CD4-positive, alpha-beta memory T cell (primary cell): ENCODE data around the gene UQCRC2. TPM values are rescaled to one million over a fixed set of nuclear protein-coding genes. Genes with fewer than 3 reads are reported as not detected.
"Not testable (repeated sequence)": the region's sequence is repeated elsewhere in the genome, so short reads cannot be mapped to it uniquely, and the experiment has no call there.

ENCODE experiments used
- CTCF ChIA-PET: fragments of 350-600 bp; sonication (Branson Sonifier 250); formaldehyde crosslinking; loops from one replicate; lab custom pipeline; 2021; ENCODE audit warnings: inconsistent platforms; ENCODE audit not compliant: partially characterized antibody; lab: Charles Lee
- POLR2A ChIA-PET: fragments of 350-600 bp; sonication (Branson Sonifier 250); formaldehyde crosslinking; loops from one replicate; lab custom pipeline; 2021; ENCODE audit not compliant: partially characterized antibody; lab: Charles Lee
- DNase-seq, 5 donors: peaks; one replicate each; pipeline versions ENCODE4 v3.0.0 to v3.0.0-alpha.2; 2020 to 2022; ENCODE audit warnings: mixed read lengths in 1 of 5
- H3K27ac ChIP-seq: one replicate; pipeline ENCODE4 v1.7.0; 2013; ENCODE audit warnings: low read depth, low read length
- H3K27me3 ChIP-seq: 2 replicates; pipeline ENCODE4 v1.7.0; 2013; ENCODE audit warnings: mild to moderate bottlenecking, low read length, moderate library complexity; ENCODE audit not compliant: insufficient read depth
- H3K36me3 ChIP-seq: 2 replicates; pipeline ENCODE4 v1.7.0; 2013; ENCODE audit warnings: mild to moderate bottlenecking, low read length, moderate library complexity; ENCODE audit not compliant: insufficient read depth
- H3K4me1 ChIP-seq: 2 replicates; pipeline ENCODE4 v1.7.0; 2013; ENCODE audit warnings: mild to moderate bottlenecking, low read length, moderate library complexity; ENCODE audit not compliant: insufficient read depth
- H3K4me3 ChIP-seq, 2 donors: one replicate each; pipeline ENCODE4 v1.7.0; 2013; ENCODE audit warnings: low read length in 2 of 2, mild to moderate bottlenecking in 1 of 2
- H3K9me3 ChIP-seq, 2 donors: one replicate each; pipeline ENCODE4 v1.7.0; 2013; ENCODE audit warnings: low read length in 2 of 2, control low read depth in 1 of 2; ENCODE audit not compliant: control insufficient read depth in 1 of 2
- H3K27ac Mint-ChIP-seq, 7 donors: one replicate each; pipeline ENCODE4 v1.8.0; 2020 to 2021; ENCODE audit warnings: mixed read lengths in 7 of 7, mild to moderate bottlenecking in 6 of 7, inconsistent platforms in 3 of 7, moderate library complexity in 3 of 7
- H3K27me3 Mint-ChIP-seq, 2 donors: one replicate each; pipeline ENCODE4 v1.8.0; 2020 to 2021; ENCODE audit warnings: mixed read lengths in 2 of 2
- H3K36me3 Mint-ChIP-seq, 2 donors: one replicate each; pipeline ENCODE4 v1.8.0; 2020 to 2021; ENCODE audit warnings: mixed read lengths in 2 of 2, inconsistent platforms in 1 of 2, mild to moderate bottlenecking in 1 of 2
- H3K4me1 Mint-ChIP-seq, 4 donors: one replicate each; pipeline ENCODE4 v1.8.0; 2020 to 2021; ENCODE audit warnings: mixed read lengths in 4 of 4, mild to moderate bottlenecking in 1 of 4
- H3K4me3 Mint-ChIP-seq, 8 donors: one replicate each; pipeline ENCODE4 v1.8.0; 2020 to 2021; ENCODE audit warnings: mixed read lengths in 8 of 8, mild to moderate bottlenecking in 7 of 8, moderate library complexity in 6 of 8, inconsistent platforms in 3 of 8
- H3K9me3 Mint-ChIP-seq, 8 donors: one replicate each; pipeline ENCODE4 v1.8.0; 2020 to 2021; ENCODE audit warnings: mixed read lengths in 8 of 8, mild to moderate bottlenecking in 5 of 8, inconsistent platforms in 3 of 8, moderate library complexity in 1 of 8
- intact Hi-C: fragments of 100-400 bp; cut with micrococcal nuclease; formaldehyde crosslinking; loops from one replicate; pipeline ENCODE4 v1.15.1; 2023
- polyA plus RNA-seq, 2 donors: library from polyadenylated mRNA; unstranded; fragments of 300-500 nt; fragmentation: Illumina TruSeq; gene quantifications; one replicate each; pipeline ENCODE4 v1.2.3, GENCODE V29; 2021
- total RNA-seq, 2 experiments: library from RNA; stranded (reverse); gene quantifications; one replicate each; pipeline ENCODE4 v1.2.3, GENCODE V29; 2021

Gene UQCRC2
- total and polyA plus RNA-seq, 4 experiments from 2014 or later: 156 to 258 (median 173) TPM

DNA sequence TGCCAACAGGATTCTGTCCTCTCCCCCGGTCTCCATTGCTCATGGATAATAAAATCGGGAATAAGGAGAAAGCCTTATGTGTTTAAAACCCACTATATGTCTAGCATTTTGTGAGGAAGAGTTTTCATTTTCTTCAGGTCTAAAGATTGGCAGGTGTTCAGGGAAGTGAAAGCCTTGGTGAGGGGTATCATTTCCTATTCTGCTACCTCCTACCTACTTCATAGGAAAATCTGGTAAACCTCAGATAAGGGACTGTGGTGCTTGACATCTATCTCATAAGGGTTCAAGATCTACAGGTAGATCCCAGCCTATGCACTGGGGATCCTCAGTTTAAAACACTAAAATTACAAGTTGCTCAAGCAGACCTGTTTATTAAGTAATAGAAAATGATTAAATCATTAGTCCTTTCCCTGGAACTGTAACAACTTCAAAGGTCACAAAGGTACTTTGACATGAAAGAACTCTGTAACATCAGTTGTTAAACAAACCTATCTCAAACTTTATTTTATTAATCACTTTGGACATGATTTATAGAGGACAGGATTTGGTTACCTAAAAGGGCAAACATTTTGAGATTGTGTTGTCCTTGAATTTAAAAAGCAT, 61.2 kb downstream of the UQCRC2 start:
- H3K36me3 Mint-ChIP-seq: no peaks in the 10 kb centered on the region
- ChIA-PET CTCF (interaction anchor here (1.3 kb wide), 1 partner anchor 64 kb away, joined by 3 read pairs; no protein-coding TSS in a partner anchor), POLR2A (no interaction called here)
- no peak overlapping the region for H3K27ac ChIP-seq
- no peaks in the 10 kb centered on the region for H3K9me3 ChIP-seq
- DNase-seq: no peak
- no peaks in the 10 kb centered on the region for H3K27me3 ChIP-seq
- no peaks in the 10 kb centered on the region for H3K27me3 Mint-ChIP-seq
- H3K4me3 Mint-ChIP-seq: no peak overlapping the region
- H3K4me1 Mint-ChIP-seq: peaks cover 54 to 76% (median 65%) of the 10 kb centered on the region in 4 donors
- no peaks in the 10 kb centered on the region for H3K9me3 Mint-ChIP-seq
- no peak overlapping the region for H3K4me3 ChIP-seq
- peaks cover 49% of the 10 kb centered on the region for H3K4me1 ChIP-seq
- intact Hi-C loops: no loop called here
- H3K36me3 ChIP-seq: no peaks in the 10 kb centered on the region
- no peak overlapping the region for H3K27ac Mint-ChIP-seq

GRCh38 chr16:22016927-22017326, 63.8 kb downstream of the UQCRC2 start:
- Mint-ChIP-seq H3K9me3 (no peaks in the 10 kb centered on the region), H3K4me1 (peaks cover 47 to 62% (median 57%) of the 10 kb centered on the region in 4 donors), H3K27ac (no peak overlapping the region), H3K36me3 (no peaks in the 10 kb centered on the region), H3K27me3 (no peaks in the 10 kb centered on the region), H3K4me3 (no peak overlapping the region)
- no peaks in the 10 kb centered on the region for H3K27me3 ChIP-seq
- H3K9me3 ChIP-seq: no peaks in the 10 kb centered on the region
- no peak overlapping the region for H3K4me3 ChIP-seq
- ChIA-PET CTCF (interaction anchor here (1.7 to 2.2 kb wide), 2 partner anchors 15 to 61 kb away, joined by 6 to 8 read pairs; no protein-coding TSS in a partner anchor), POLR2A (interaction anchor here (1.5 kb wide), 1 partner anchor 10 kb away, joined by 8 read pairs; the partner anchor contains the start of gene MOSMO)
- no peak for DNase-seq
- H3K4me1 ChIP-seq: peaks cover 26% of the 10 kb centered on the region
- H3K27ac ChIP-seq: no peak overlapping the region
- H3K36me3 ChIP-seq: no peaks in the 10 kb centered on the region
- intact Hi-C loops: no loop called here

GRCh38 chr16:22018559-22018958, 65.4 kb downstream of the UQCRC2 start:
- Histone ChIP-seq H3K4me1 (peaks cover 19% of the 10 kb centered on the region), H3K27me3 (no peaks in the 10 kb centered on the region), H3K27ac (no peak overlapping the region), H3K36me3 (no peaks in the 10 kb centered on the region), H3K4me3 (no peak overlapping the region), H3K9me3 (no peaks in the 10 kb centered on the region)
- H3K27me3 Mint-ChIP-seq: no peaks in the 10 kb centered on the region
- CTCF ChIA-PET: no interaction called here
- peaks cover 46 to 57% (median 51%) of the 10 kb centered on the region in 4 donors for H3K4me1 Mint-ChIP-seq
- H3K36me3 Mint-ChIP-seq: peaks cover 0 to 3% of the 10 kb centered on the region in 2 donors
- no peak overlapping the region for H3K4me3 Mint-ChIP-seq
- DNase-seq: no peak
- POLR2A ChIA-PET: interaction anchor here (0.9 kb wide), 1 partner anchor 10 kb away, joined by 3 read pairs; no protein-coding TSS in a partner anchor
- intact Hi-C loops: no loop called here
- H3K9me3 Mint-ChIP-seq: no peaks in the 10 kb centered on the region
- no peak overlapping the region for H3K27ac Mint-ChIP-seq

- Histone ChIP-seq H3K36me3 (no peaks in the 10 kb centered on the region), H3K4me1 (no peaks in the 10 kb centered on the region), H3K27me3 (no peaks in the 10 kb centered on the region), H3K9me3 (no peaks in the 10 kb centered on the region), H3K4me3 (no peak overlapping the region), H3K27ac (no peak overlapping the region)
- Mint-ChIP-seq H3K36me3 (peaks cover 0 to 4% of the 10 kb centered on the region in 2 donors), H3K4me3 (no peak overlapping the region), H3K27ac (peak overlapping the region in 4 of 7 donors; percentile 10 to 51 (median 44)), H3K4me1 (peaks cover 34 to 45% (median 40%) of the 10 kb centered on the region in 4 donors), H3K9me3 (no peaks in the 10 kb centered on the region), H3K27me3 (no peaks in the 10 kb centered on the region)
- ChIA-PET CTCF (no interaction called here), POLR2A (no interaction called here)
- intact Hi-C loops: no loop called here
- DNase-seq: no peak
Measured at GRCh38 chr16:22022151-22022550, 69.0 kb downstream of the UQCRC2 start.

GRCh38 chr16:22023505-22023904, 70.3 kb downstream of the UQCRC2 start:
- DNase-seq: no peak
- Mint-ChIP-seq H3K27me3 (no peaks in the 10 kb centered on the region), H3K9me3 (no peaks in the 10 kb centered on the region), H3K4me3 (no peak overlapping the region), H3K36me3 (peaks cover 0 to 4% of the 10 kb centered on the region in 2 donors), H3K4me1 (peaks cover 31 to 44% (median 34%) of the 10 kb centered on the region in 4 donors), H3K27ac (peak overlapping the region in 2 of 7 donors; percentile 15 to 48)
- Histone ChIP-seq H3K9me3 (no peaks in the 10 kb centered on the region), H3K27me3 (no peaks in the 10 kb centered on the region), H3K4me3 (no peak overlapping the region), H3K4me1 (no peaks in the 10 kb centered on the region), H3K27ac (no peak overlapping the region), H3K36me3 (no peaks in the 10 kb centered on the region)
- intact Hi-C loops: no loop called here
- POLR2A ChIA-PET: no interaction called here
- CTCF ChIA-PET: no interaction called here

- CTCF ChIA-PET, H3K27me3 Mint-ChIP-seq, H3K27ac ChIP-seq, H3K4me1 ChIP-seq, POLR2A ChIA-PET, H3K36me3 ChIP-seq, H3K9me3 ChIP-seq, H3K27me3 ChIP-seq, H3K9me3 Mint-ChIP-seq, H3K4me3 Mint-ChIP-seq, DNase-seq, H3K4me3 ChIP-seq, H3K36me3 Mint-ChIP-seq, intact Hi-C loops, H3K27ac Mint-ChIP-seq: not testable (repeated sequence)
- peaks cover 22 to 31% (median 27%) of the 10 kb centered on the region in 4 donors for H3K4me1 Mint-ChIP-seq
Measured at GRCh38 chr16:22024785-22025184, 71.6 kb downstream of the UQCRC2 start.

DNA sequence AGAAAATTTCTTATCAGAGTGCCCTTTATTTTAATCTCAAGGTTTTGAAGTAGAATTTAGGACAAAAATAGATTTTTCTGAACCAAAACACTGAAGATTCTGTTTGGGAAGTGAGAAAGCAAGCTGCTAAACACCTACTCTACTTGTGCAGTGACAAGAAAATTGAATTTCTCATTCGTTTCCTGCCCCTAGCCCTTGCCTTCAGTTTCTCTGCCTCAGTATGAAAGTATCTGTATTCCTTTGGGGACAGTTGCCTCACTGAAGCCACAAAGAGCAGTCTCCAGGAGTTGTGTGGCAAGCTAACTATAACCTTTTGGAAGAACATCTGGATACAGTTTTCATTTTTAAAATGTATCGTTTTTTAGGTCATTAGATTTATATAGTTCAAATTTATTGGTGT, 74.5 kb downstream of the UQCRC2 start:
- CTCF ChIA-PET: interaction anchor here (2.1 kb wide), 1 partner anchor 50 kb away, joined by 8 read pairs; no protein-coding TSS in a partner anchor
- H3K4me3 ChIP-seq: no peak overlapping the region
- Mint-ChIP-seq H3K36me3 (peaks cover 13 to 20% of the 10 kb centered on the region in 2 donors), H3K4me1 (peaks cover 20 to 27% (median 25%) of the 10 kb centered on the region in 4 donors), H3K9me3 (no peaks in the 10 kb centered on the region), H3K27ac (peak overlapping the region in 1 of 7 donors; percentile 63), H3K27me3 (no peaks in the 10 kb centered on the region), H3K4me3 (no peak overlapping the region)
- H3K27me3 ChIP-seq: no peaks in the 10 kb centered on the region
- intact Hi-C loops: no loop called here
- H3K27ac ChIP-seq: no peak overlapping the region
- H3K36me3 ChIP-seq: no peaks in the 10 kb centered on the region
- no peaks in the 10 kb centered on the region for H3K9me3 ChIP-seq
- no peak for DNase-seq
- H3K4me1 ChIP-seq: no peaks in the 10 kb centered on the region
- POLR2A ChIA-PET: no interaction called here
